Colon (tissue), 2 donors: ENCODE results near the gene ABLIM3.

Experiments used
- FAIRE-seq: peaks from 2 replicates; lab custom pipeline; 2012; peaks lifted over from hg19 to GRCh38; lab: Jason Lieb, UNC
- donor health status: control.
- donor health status: control.

ABLIM3 gene

DNA sequence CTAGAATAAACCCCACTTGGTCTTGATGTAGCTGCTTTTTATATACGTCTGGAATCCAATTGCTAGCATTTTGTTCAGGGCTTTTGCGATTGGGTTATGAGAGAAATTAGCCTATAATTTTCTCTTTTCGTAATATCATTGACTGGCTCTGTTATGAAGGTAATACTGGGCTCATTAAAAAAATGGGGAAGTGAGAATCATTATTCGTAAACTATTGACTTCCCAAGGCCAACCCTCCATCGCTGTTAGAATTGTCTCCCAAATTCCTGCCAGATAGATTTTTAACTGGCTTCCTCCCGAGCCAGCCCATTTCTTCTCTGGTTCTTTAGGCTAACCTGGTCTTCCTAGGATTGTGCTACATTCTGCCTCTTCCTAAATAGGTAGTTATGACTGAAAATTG is 168.1 kb downstream of the ABLIM3 start:
- FAIRE-seq, result no peak
